Mesodermal cell (in vitro differentiated cells): Measurements from ENCODE around the gene RARS1.

Source experiments
- H3K27ac ChIP-seq: 2 replicates; pipeline ENCODE4 v1.7.0; 2013; ENCODE audit warnings: mild to moderate bottlenecking, low read depth, low read length, moderate library complexity; ENCODE audit not compliant: severe bottlenecking
- H3K36me3 ChIP-seq: 2 replicates; pipeline ENCODE4 v1.7.1; 2013; ENCODE audit warnings: mild to moderate bottlenecking, low read length, moderate library complexity; ENCODE audit not compliant: control insufficient read depth, insufficient read depth
- H3K4me1 ChIP-seq: one replicate; pipeline ENCODE4 v1.7.1; 2013; ENCODE audit warnings: mild to moderate bottlenecking, low read length; ENCODE audit not compliant: insufficient read depth, control insufficient read depth, poor library complexity, severe bottlenecking
- H3K4me3 ChIP-seq: 2 replicates; pipeline ENCODE4 v1.7.0; 2013; ENCODE audit warnings: low read length, control low read depth, mild to moderate bottlenecking; ENCODE audit not compliant: insufficient read depth, poor library complexity, severe bottlenecking; ENCODE audit errors: extremely low read depth
- H3K9me3 ChIP-seq: 2 replicates; pipeline ENCODE4 v1.7.1; 2013; ENCODE audit warnings: mild to moderate bottlenecking, low read length, moderate library complexity; ENCODE audit not compliant: control insufficient read depth
- WGBS, 2 experiments: methylation state at CpG; one replicate each; pipeline ENCODE4 v1.1.5; 2013; ENCODE audit warnings: missing lambda C conversion rate in 2 of 2; ENCODE audit not compliant: insufficient coverage in 2 of 2; 5-methylcytosine and 5-hydroxymethylcytosine counted together

RARS1 gene

GRCh38 chr5:168460606-168461005, 25.7 kb upstream of the RARS1 start:
- Histone ChIP-seq H3K9me3 (peaks cover 9% of the 10 kb centered on the region), H3K36me3 (peaks cover 57% of the 10 kb centered on the region), H3K27ac (no peak overlapping the region), H3K4me1 (no peaks in the 10 kb centered on the region), H3K4me3 (no peak overlapping the region)
- 95% methylated on average over 7 to 9 of the region's 9 CpGs for WGBS, 2 experiments

GRCh38 chr5:168463081-168463480, 23.2 kb upstream of the RARS1 start:
- Histone ChIP-seq H3K36me3 (peaks cover 46% of the 10 kb centered on the region), H3K4me3 (no peak overlapping the region), H3K4me1 (no peaks in the 10 kb centered on the region), H3K27ac (no peak overlapping the region), H3K9me3 (peaks cover under 1% of the 10 kb centered on the region)
- 83 to 90% methylated on average over 1 to 2 of the region's 2 CpGs for WGBS, 2 experiments

- Histone ChIP-seq H3K27ac (no peak overlapping the region), H3K36me3 (peaks cover 40% of the 10 kb centered on the region), H3K9me3 (no peaks in the 10 kb centered on the region), H3K4me3 (no peak overlapping the region), H3K4me1 (peaks cover 6% of the 10 kb centered on the region)
- WGBS, 2 experiments, result 87 to 91% methylated on average over 4 of the region's 5 CpGs
Measured at GRCh38 chr5:168464214-168464613, 22.1 kb upstream of the RARS1 start.

GRCh38 chr5:168464641-168465040, 21.6 kb upstream of the RARS1 start:
- H3K36me3 ChIP-seq, result peaks cover 40% of the 10 kb centered on the region
- 96 to 98% methylated on average over 16 to 20 of the region's 20 CpGs for WGBS, 2 experiments
- peaks cover 10% of the 10 kb centered on the region for H3K4me1 ChIP-seq

GRCh38 chr5:168467755-168468330, 18.4 kb upstream of the RARS1 start:
- no peak overlapping the region for H3K27ac ChIP-seq

More at GRCh38 chr5:168464641-168465040, 21.6 kb upstream of the RARS1 start:
- H3K27ac ChIP-seq, result no peak overlapping the region
- H3K9me3 ChIP-seq, result no peaks in the 10 kb centered on the region
- H3K4me3 ChIP-seq, result no peak overlapping the region

GRCh38 chr5:168468836-168469235, 17.4 kb upstream of the RARS1 start:
- peaks cover 28% of the 10 kb centered on the region for H3K4me1 ChIP-seq
- H3K27ac ChIP-seq, result peak overlapping the region; percentile 62
- H3K36me3 ChIP-seq, result peaks cover 28% of the 10 kb centered on the region
- 93 to 94% methylated on average over 7 of the region's 8 CpGs for WGBS, 2 experiments
- no peaks in the 10 kb centered on the region for H3K9me3 ChIP-seq
- H3K4me3 ChIP-seq, result no peak overlapping the region

More at GRCh38 chr5:168467755-168468330, 18.4 kb upstream of the RARS1 start:
- peaks cover 23% of the 10 kb centered on the region for H3K4me1 ChIP-seq
- peaks cover 28% of the 10 kb centered on the region for H3K36me3 ChIP-seq
- H3K4me3 ChIP-seq, result no peak overlapping the region
- H3K9me3 ChIP-seq, result no peaks in the 10 kb centered on the region
- 92 to 93% methylated on average over 9 to 10 of the region's 12 CpGs for WGBS, 2 experiments

GRCh38 chr5:168469816-168470215, 16.5 kb upstream of the RARS1 start:
- Histone ChIP-seq H3K4me3 (no peak overlapping the region), H3K9me3 (no peaks in the 10 kb centered on the region), H3K27ac (no peak overlapping the region), H3K36me3 (peaks cover 26% of the 10 kb centered on the region), H3K4me1 (peaks cover 28% of the 10 kb centered on the region)
- WGBS, 2 experiments, result 94 to 100% methylated on average over 2 to 3 of the region's 3 CpGs

- Histone ChIP-seq H3K4me3 (no peak overlapping the region), H3K36me3 (peaks cover 17% of the 10 kb centered on the region), H3K27ac (peak overlapping the region; percentile 75), H3K4me1 (peaks cover 31% of the 10 kb centered on the region), H3K9me3 (no peaks in the 10 kb centered on the region)
- WGBS, 2 experiments, result 100% methylated on average over 1 of the region's 4 CpGs
Measured at GRCh38 chr5:168471785-168472184, 14.5 kb upstream of the RARS1 start.

GRCh38 chr5:168472329-168472728, 13.9 kb upstream of the RARS1 start:
- Histone ChIP-seq H3K4me1 (peaks cover 37% of the 10 kb centered on the region), H3K4me3 (no peak overlapping the region), H3K36me3 (peaks cover 14% of the 10 kb centered on the region), H3K9me3 (no peaks in the 10 kb centered on the region), H3K27ac (peak overlapping the region; percentile 75)
- 62% methylated on average over 3 of the region's 5 CpGs; no CpG with 5 or more reads in 1 of the 2 experiments for WGBS, 2 experiments

GRCh38 chr5:168474319-168474718, 12.0 kb upstream of the RARS1 start:
- 80% methylated on average over 1 of the region's 1 CpG; no CpG with 5 or more reads in 1 of the 2 experiments for WGBS, 2 experiments
- Histone ChIP-seq H3K4me3 (no peak overlapping the region), H3K36me3 (peaks cover 8% of the 10 kb centered on the region), H3K27ac (no peak overlapping the region), H3K9me3 (no peaks in the 10 kb centered on the region), H3K4me1 (peaks cover 34% of the 10 kb centered on the region)

- 61 to 74% methylated on average over 5 to 7 of the region's 7 CpGs for WGBS, 2 experiments
- no peak overlapping the region for H3K27ac ChIP-seq
- H3K36me3 ChIP-seq, result no peaks in the 10 kb centered on the region
- no peak overlapping the region for H3K4me3 ChIP-seq
- no peaks in the 10 kb centered on the region for H3K9me3 ChIP-seq
- H3K4me1 ChIP-seq, result peaks cover 24% of the 10 kb centered on the region
Measured at GRCh38 chr5:168477060-168477459, 9.2 kb upstream of the RARS1 start.
